Activated CD4-positive, alpha-beta T cell treated with anti-CD3 and anti-CD28 coated beads for 1 hour (primary cell): ENCODE results near the gene PRKAG3.

Experiments used
- DNase-seq: peaks from one replicate; pipeline ENCODE4 v3.0.0-alpha.2; 2020

PRKAG3 gene

DNA sequence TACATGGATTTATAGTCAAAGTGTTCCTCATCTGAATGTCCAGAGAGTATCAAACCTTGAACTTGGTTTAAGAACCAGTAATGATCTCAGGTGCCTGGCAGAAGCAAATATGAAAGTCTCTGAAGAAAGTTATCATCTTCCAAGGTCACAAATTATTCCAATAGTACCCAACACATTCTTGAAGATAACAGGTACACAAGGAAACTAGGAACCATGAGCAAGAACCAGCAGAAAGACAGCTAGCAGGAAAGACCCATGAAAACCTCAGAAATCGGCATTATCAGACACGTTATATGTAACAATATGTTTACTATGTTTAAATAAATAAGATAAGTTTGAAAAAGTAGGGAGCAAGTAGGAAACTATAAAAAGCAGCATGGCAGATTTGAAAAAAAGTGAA, 5.9 kb upstream of the PRKAG3 start:
- no peak for DNase-seq

DNA sequence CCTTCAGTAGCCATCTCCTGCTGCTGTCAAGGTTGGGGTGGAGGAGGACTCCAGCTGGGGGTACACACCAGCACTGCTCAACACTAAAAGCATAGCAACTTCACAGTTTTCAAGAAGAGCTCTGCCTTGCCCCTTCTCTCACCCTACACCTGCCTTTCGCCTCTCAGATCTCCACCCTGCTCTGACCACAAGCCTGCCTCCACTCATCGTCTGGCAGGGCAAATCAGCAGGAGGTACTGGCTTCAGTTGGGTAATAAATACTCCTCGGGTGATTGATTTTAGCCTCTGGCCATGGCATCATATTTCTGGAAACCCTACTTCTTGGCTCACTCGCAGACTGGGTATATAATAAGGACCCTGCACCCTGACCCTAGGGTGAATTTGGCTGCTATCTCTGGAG, 3.1 kb upstream of the PRKAG3 start:
- DNase-seq: no peak

DNA sequence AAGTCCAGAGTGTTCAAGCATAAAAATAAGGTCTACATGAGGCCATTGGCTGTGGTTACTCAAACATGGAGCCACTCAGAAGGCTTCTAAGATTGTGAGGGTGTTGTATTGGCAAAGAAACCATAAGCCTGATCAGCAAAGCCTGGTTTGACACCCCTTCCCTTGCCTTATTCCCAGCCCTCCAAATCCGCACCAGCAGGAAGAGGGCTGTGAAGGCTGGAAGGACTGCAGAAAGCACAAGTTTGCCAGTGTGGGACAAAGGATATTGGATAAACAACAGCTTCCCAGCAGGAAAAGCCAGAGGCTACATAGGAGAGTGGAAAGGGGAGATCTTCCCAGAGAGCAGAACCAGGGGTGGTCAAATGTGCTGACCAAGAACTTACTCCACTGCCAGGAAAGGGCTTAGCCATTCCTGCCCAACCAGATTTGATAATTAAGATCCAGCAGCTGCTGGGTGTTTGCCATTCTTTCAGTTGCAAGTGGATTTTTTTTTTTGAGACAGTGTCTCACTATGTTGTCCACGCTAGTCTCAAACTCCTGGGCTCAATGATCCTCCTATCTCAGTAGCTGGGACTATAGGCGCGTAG, 1.5 kb upstream of the PRKAG3 start:
- no peak for DNase-seq

DNA sequence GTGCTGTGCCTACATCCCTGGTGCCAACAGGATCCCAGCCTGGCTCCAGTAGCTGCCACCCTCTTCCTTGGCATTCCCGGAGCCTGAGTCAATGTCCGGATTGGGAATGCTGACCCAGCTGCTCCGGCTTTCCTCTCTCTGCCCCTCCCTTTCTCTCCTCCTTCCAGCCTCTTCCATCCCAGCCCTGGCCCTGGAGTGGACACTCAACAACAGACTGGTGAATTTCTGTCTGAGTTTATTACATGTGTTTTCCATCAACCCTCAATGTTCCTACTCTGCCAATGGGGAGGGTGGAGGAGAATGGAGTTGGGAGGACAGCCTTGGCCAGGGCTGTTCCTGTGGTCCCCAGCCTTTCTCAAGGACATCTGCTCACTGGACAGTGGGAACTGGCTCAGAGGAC, 917 bp upstream of the PRKAG3 start:
- no peak for DNase-seq

DNA sequence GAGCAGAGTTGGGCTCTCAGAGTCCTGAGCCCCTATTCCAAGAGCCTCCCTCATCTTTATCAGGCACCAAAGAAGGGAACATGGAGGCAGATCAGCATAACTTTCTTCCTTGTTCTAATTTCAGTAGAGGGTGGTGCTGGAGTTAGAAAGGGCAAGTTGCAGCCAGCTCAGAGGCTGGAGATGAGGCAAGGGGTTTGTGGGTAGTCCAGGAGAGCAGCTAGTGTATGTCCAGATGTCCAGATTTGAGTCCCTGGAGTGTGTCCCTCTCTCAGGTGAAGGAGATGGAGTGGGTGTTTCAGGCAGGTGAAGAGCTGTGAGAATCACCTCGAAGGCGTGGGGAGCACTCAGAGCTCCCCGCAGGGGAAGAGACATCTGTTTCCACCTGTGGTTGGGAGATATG, 478 bp upstream of the PRKAG3 start:
- DNase-seq: no peak

DNA sequence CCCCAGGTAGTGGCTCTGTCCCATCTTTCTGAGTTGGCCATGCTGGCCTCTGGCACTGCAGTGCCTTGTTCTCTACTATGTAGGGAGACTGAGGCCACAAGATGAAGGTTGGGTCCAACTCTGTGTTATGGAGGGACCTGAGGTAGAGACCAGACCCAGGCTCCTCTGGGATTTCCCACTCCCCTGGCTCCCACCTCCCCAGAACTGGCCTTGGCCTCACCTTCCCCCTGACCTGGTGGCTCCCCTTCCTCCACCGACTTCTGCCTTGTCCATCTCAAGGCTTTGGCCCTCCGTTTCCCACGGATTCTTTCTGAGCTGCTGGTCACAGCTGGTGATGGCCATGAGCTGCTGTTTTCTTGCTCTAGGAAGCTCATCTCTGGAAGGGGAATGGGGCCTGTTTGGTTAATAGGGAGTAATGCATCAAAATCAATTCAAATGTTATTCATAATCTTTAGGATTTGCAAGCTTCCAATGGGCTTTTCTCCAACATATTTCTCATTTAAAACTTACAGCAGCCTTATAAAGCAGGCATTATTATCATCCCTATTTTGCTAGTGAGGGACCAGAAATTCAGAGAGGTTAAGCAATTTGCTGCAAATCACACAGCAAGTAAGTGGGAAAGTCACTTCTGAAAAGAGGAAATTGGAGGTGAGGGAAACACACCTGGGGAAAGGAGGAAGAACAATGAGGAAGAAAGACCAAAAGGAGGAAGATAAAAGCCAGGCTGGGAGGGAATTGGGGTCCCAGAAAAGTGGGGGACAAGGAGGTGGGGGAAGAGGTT, 887 bp downstream of the PRKAG3 start:
- DNase-seq: no peak

DNA sequence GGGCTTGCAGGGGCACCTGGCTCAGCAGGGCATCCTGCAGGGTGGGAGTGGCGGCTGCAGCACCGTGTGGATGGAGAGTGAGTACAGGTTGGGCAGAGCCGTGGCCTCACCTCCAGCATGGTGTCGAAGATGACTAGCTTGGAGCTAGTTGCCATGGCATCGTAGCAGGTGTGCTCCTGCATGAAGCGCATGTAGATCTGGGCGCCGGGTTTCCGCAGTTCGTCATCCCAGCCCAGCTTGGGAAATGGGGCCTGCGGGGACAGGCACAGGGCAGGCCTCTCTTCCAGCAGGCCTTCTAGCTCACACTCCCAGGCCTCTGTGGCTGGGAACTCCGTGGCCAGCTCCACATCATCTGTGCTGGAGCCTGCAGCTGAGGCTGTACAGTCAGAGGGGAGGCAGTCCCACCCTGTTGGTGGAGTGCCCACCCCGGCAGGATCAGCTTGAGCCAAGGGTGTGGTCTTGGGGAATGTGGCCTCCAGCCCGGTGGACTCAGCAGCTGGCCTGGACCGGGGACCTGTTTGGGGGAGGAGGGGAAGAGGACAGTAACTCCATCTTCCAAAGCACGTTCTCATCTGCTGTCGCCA, 1.6 kb downstream of the PRKAG3 start:
- no peak for DNase-seq

DNA sequence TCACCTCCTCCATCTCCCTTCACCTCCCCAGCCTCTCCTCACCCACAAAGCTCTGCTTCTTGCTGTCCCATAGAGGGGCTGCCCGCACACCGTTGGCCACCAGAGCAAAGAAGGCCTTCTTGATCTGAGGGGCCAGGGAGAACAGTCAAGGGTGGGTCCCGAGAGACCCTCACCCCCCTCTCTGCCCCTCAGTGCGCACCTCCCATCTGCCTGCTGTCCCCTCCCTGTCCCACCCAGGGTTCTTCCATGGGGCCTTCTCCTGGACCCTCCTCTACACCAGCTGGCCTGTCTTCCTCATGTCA, 3.2 kb downstream of the PRKAG3 start:
- DNase-seq: no peak

DNA sequence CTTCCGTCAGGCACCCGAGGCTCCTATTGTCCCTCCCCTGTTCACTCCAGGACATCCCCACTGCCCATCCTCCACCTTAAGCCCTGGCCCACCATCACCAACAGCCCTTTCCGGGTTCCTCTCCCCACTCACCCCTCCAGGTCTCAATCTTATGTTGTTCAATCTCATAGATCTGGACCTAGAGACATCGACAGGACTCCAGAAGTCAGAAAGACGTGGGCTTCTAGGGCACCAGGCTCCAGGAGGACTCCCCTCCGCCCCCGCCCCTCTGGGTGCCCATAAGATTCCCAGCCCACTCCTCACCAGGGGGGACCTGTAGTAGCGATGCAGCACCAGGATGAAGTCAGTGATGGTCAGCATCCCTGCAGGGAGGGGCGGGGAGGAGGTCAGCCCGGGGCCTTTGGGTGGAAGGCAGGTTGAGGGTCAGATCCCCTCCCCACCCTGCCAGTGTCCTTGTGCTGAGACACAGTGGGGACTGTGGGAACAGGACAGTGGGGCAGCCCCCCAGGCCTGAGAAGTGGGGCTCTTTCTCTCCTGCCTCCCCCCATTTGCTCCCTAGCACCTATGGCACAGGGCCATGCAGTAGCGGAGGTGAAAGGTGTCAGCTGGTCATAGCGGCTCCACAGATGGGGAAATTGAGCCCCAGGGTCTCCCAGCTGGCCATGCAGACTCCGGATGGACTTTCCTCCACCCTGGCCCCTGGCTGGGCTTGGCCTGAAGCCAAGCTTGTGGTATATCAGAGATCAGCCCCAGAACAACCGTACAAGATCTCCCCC, 3.7 kb downstream of the PRKAG3 start:
- no peak for DNase-seq

DNA sequence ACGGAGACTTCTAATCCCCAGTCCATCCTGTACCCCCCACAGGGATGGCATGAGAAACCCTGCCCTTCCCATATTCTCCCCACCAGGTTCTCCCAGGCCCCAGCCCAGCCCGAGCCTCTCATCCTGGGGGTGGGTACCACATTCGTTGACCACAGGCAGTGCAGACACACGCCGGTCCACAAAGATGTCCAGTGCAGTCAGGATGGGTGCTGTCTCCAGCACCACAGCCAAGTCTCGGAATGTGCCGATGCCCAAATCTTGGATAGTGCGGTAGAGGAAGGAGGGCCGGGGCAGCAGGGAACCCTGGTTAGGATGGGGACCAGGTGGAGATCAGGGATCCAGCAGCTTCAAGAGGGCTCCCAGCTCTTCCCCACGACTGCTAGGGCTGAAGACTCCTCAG, 4.8 kb downstream of the PRKAG3 start:
- no peak for DNase-seq

DNA sequence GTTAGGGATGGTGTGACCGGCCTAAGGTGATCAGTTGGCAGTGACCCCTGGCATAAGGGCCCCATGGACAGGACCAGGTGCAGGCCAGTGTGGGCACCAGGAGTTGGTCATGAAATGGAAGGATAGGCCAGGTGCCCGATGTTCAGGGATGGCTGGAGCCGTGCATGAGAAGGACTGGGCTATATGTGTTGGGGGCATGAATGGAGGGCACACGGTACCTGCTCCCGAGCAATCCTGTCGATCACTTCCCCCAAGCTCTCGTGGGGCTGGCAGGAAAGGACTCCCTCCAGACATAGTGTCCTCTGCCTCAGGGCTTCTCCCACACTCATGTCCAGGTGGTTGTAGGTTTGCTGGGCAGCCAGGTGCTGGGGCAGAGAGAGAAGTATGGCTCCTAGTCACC, 7.6 kb downstream of the PRKAG3 start:
- no peak for DNase-seq

DNA sequence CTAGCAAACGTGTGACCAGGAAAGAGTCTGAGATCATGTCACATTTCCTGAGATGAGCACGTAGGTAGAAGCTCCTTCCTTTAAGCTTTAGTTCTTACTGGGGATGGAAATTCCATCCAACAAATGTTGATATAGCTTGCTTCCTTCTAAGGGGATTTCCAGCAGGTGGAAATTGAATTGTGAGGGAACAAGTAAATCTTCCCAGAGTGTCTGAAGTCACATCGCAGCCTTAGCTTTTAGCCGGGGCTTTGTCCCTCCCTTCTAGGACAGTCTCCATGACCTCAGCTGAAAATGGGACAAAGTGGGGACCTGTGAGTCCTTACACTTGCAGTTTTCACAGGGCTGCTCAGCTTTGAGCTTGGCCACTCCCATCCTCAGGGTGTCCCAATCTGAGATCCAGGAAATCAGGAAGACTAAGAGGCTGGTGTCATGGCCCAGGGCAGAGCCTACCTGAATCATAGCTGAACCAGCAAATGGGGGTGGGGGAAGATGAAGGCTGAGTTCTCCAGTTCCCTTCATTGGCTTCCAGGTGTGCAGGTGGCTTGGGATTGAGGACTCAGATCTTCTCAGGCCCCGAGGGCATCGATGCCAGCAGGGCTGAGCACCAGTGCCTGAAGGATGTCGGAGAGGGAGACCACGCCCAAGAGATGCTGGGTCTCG, 8.3 kb downstream of the PRKAG3 start:
- no peak for DNase-seq

DNA sequence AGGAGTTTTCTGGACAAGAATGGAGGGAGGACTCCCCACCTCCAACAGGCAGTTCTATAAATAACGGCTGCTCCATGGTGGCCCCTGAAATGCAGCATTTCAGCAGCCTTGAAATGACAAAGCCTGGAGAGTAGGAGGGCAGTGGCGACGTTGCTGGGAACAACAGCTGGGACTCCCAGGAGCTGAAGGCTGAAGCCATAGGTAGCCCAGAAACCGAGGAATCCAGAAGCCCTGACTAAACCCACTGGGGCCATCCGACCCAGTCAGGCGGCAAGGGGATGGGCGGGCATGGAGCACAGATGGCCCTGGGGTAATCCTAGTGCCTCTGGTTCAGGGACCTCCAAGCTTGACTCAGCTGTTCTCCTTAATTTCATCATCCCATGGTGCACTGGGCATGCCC, 9.0 kb downstream of the PRKAG3 start:
- DNase-seq: no peak

DNA sequence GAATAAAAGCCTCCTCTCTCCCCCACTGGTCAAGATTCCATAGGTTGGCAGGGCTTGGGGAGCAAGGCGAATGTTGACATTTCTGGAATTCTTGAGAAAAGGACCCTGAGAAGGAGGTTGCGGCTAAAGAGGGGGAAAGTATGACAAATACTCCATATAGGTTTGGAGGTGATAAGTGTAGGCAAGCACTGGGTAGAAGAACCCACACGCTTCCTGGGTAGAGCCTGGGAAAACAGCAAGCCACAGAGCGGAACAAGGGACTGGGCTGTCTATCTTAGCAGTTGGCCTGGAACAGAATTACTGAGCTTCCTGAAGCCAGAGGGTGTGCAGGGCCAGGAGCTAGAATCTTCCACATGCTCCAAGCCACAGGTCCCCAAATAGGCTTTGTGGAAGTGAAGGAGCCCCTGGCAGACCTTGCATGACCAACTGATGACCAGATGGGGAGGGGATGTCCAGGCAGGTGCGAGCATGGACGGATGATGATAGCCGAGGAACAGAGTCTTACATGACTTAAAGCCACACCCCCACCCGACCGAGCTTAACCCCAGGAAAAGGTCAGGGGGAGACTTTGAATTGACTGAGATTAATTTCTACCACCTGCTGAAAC, 9.9 kb downstream of the PRKAG3 start:
- no peak for DNase-seq

DNA sequence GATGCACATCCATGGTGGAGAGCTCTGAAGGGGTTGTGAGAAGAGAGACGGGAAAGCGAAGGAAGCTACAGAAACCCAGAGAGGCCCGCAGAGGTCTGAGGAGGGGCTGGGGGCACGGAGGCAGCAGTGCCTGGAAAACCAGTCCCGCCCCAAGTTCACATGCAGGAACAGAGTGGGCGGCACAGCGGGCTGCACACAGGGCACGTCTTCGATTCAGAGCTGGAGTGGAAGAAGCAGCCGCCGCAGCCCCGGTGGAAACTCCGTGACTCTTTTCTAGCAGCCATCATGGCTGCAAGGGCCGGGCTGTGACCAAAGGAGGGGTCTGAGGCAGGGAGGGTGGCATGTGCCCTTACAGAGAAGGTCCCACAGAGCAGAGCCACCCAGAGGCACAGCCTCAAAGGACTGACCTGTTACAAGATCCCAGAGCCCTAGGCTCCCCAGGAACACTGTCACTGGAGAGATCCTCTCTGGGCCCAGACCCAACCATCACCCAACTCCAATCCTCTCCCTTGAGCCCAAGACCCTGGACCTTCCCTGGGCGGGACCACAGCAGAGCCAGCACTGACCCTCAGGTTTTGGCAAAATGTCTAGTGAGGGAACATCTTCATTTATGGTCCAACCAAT, 10.7 kb downstream of the PRKAG3 start:
- no peak for DNase-seq

DNA sequence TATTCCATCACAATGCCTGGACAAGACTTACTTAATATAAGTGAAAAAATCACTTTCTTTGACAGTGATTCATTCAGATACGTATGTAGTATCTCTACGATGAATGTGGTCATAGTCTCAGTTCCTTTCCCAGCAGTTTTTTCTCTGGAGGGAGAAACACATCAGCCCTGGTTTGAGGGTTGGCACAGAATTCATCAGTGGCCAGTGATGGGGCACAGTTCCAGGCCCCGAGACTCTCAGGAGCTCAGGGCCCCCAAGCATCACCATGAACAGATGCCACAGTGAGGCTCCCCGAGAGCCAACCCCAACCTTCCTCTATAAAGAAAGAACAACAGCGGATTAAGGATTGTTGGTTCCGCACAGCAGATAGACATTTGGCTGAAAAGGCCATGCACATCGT, 12.5 kb downstream of the PRKAG3 start:
- no peak for DNase-seq

DNA sequence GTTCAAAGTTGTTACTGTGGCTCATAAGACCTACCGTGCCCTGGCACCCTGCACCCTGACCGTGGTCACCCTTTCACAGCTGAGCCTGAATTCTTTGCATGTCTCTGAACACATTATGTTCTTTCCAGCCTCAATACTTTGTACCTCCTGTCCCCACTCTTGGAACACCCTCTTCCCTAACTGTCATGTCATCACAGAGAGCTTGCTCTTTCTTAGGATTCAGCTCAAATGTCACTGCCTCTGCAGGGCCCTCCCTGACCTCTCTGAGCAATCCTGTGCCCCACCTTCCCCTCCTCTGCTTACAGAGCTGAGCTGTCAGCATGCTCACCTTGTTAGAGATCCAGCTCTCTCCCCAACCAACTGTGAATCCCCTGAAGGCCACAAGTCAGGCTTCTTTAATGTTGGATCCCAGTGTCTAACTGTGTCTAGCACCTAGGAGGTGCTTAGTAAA, 15.0 kb downstream of the PRKAG3 start:
- DNase-seq: no peak

DNA sequence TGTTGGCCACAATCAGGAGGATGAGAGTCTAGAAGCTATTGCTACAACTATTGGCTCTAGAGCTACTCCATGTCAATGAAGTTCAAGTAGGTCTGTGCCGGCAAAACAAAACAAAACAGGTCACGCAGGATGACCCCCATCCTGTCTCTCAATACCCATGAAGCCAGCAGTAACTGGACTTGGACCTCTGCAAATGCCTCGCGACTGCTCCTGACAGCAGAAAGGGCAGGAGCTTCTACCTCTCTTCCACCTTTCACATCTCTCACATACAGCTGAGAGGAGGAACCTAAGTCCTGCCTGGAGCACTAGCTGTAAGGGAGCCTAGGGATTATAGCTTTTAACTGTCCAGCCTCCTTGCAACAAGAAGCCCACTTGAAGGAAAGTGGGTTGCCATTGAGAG, 16.0 kb downstream of the PRKAG3 start:
- DNase-seq: no peak

DNA sequence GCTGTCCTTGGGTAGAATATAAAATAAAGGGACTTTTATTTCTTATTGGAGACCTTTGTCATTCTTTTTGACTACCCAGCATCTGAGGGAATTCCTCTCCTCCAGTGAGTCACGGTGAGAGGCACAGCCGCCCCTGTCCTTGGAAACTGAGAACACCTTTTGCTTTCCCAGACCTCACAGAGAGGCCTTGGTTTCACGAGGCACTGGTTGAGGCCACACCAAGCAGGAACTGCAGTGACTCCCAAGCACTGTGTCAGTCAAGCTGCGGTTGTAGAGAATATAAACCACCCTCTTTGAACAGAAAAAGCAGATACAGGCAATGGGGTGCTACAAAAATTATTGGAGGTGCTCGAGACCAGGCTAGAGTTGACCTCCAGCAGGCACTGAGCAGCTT, 16.4 kb downstream of the PRKAG3 start:
- no peak for DNase-seq

DNA sequence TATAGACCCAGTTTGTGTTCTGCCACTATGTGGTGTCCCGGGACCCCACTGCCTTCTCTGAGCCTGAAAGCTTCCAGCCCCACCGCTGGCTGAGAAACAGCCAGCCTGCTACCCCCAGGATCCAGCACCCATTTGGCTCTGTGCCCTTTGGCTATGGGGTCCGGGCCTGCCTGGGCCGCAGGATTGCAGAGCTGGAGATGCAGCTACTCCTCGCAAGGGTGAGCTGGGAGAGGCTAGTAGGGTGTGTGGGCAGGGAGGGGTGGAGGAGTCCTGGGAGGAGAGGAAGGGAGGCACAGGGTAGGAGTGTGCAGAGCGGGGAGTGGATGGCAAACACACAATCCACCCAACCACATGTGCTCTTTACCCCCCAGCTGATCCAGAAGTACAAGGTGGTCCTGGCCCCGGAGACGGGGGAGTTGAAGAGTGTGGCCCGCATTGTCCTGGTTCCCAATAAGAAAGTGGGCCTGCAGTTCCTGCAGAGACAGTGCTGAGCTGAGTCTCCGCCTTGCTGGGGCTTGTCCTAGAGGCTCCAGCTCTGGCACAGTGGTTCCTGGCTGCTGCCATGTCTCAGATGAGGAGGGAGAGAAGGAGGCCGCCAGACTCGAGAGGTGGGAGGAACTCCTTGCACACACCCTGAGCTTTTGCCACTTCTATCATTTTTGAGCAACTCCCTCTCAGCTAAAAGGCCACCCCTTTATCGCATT, 16.9 kb downstream of the PRKAG3 start:
- no peak for DNase-seq

DNA sequence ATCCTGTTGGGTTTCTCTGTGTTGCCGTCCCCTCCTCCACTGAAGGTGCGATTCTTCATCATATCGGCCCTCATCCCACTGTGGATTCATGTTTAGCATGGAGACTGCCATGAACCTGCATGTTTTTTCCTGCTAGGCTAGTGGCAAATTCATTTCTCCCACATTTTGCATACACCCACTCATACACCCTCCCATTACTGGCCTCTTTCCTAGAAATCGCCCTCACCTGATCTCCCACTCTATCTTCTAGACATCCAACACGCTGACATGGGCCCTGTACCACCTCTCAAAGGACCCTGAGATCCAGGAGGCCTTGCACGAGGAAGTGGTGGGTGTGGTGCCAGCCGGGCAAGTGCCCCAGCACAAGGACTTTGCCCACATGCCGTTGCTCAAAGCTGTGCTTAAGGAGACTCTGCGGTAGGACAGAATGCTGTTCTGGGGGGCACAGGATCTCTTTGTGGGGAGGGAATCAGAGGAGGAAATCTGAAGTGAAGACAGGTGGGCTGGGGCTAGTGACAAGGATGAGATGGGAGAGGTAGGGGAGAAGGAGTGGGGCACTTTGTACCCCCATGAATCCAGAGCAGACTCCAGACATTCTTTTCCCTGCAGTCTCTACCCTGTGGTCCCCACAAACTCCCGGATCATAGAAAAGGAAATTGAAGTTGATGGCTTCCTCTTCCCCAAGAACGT, 17.7 kb downstream of the PRKAG3 start:
- DNase-seq: no peak
